Muscle of leg (tissue), 11 donors: ENCODE measurements around the gene BCAP31. TPM values are rescaled to one million over a fixed set of nuclear protein-coding genes. Genes with fewer than 3 reads are reported as not detected.
A peak's percentile ranks its signal among the peaks of the same experiment; 100 is the strongest.

Source experiments
- DNase-seq: peaks from one replicate; pipeline ENCODE4 v3.0.0; 2013
- H3K27ac ChIP-seq: one replicate; pipeline ENCODE4 v1.5.1; 2013; ENCODE audit warnings: mild to moderate bottlenecking, low read length, control low read depth
- H3K27me3 ChIP-seq: one replicate; pipeline ENCODE4 v1.6.1; 2013; ENCODE audit warnings: low read length; ENCODE audit not compliant: control insufficient read depth, insufficient read depth
- H3K36me3 ChIP-seq: one replicate; pipeline ENCODE4 v1.6.1; 2013; ENCODE audit warnings: low read length; ENCODE audit not compliant: control insufficient read depth, insufficient read depth
- H3K4me1 ChIP-seq: one replicate; pipeline ENCODE4 v1.6.1; 2013; ENCODE audit warnings: low read length; ENCODE audit not compliant: control insufficient read depth, insufficient read depth
- H3K4me3 ChIP-seq: one replicate; pipeline ENCODE4 v1.5.1; 2013; ENCODE audit warnings: low read length, control low read depth
- H3K9me3 ChIP-seq: replicated peaks from 2 replicates; pipeline ENCODE4 v1.6.1; 2013; ENCODE audit warnings: low read depth, low read length; ENCODE audit not compliant: control insufficient read depth
- WGBS: methylation state at CpG from one replicate; pipeline ENCODE4 v1.1.5; 2013; ENCODE audit warnings: missing lambda C conversion rate; ENCODE audit not compliant: insufficient coverage; 5-methylcytosine and 5-hydroxymethylcytosine counted together
- polyA plus RNA-seq, 8 donors: library from polyadenylated mRNA; unstranded; fragments of 120-200 nt; gene quantifications; one replicate each; pipeline versions ENCODE4 v1.2.1 to v1.2.3, GENCODE V29; 2013; ENCODE audit warnings: inconsistent platforms in 1 of 8, low replicate concordance in 1 of 8; ENCODE audit not compliant: insufficient read length in 8 of 8, insufficient read depth in 1 of 8
- total RNA-seq: library from RNA; stranded (reverse); fragments of 120-200 nt; gene quantifications from one replicate; pipeline ENCODE4 v1.2.4, GENCODE V29; 2013

BCAP31 gene
- total and polyA plus RNA-seq, 9 donors: 51.8 to 90.1 (median 76.8) TPM

- Histone ChIP-seq H3K27me3 (no peaks in the 10 kb centered on the region), H3K4me3 (no peak overlapping the region), H3K27ac (no peak overlapping the region), H3K4me1 (peaks cover 9% of the 10 kb centered on the region), H3K9me3 (no peaks in the 10 kb centered on the region), H3K36me3 (no peaks in the 10 kb centered on the region)
- no peak for DNase-seq
- 84% methylated on average over 23 of the region's 23 CpGs for WGBS
Measured at GRCh38 chrX:153769158-153769864, 45.1 kb upstream of the BCAP31 start.

GRCh38 chrX:153768311-153769157, 44.3 kb upstream of the BCAP31 start:
- Histone ChIP-seq H3K9me3 (no peaks in the 10 kb centered on the region), H3K36me3 (no peaks in the 10 kb centered on the region), H3K4me3 (no peak overlapping the region), H3K4me1 (peaks cover 14% of the 10 kb centered on the region), H3K27ac (no peak overlapping the region), H3K27me3 (peaks cover 2% of the 10 kb centered on the region)
- no peak for DNase-seq
- WGBS: 77% methylated on average over 18 of the region's 22 CpGs

GRCh38 chrX:153767674-153768055, 43.5 kb upstream of the BCAP31 start:
- Histone ChIP-seq H3K9me3 (no peaks in the 10 kb centered on the region), H3K4me1 (peaks cover 14% of the 10 kb centered on the region), H3K4me3 (no peak overlapping the region), H3K27me3 (peaks cover 2% of the 10 kb centered on the region), H3K27ac (no peak overlapping the region), H3K36me3 (no peaks in the 10 kb centered on the region)
- DNase-seq: no peak
- WGBS: 91% methylated on average over 20 of the region's 20 CpGs

- no peak overlapping the region for H3K27ac ChIP-seq
- WGBS: 79% methylated on average over 56 of the region's 56 CpGs
- DNase-seq: peak; percentile 2
- H3K36me3 ChIP-seq: no peaks in the 10 kb centered on the region
- H3K4me3 ChIP-seq: no peak overlapping the region
- H3K9me3 ChIP-seq: no peaks in the 10 kb centered on the region
- H3K4me1 ChIP-seq: peaks cover 14% of the 10 kb centered on the region
- peaks cover 2% of the 10 kb centered on the region for H3K27me3 ChIP-seq
Measured at GRCh38 chrX:153766871-153767673, 42.9 kb upstream of the BCAP31 start.

- peak; percentile 30 for DNase-seq
- Histone ChIP-seq H3K4me1 (peaks cover 14% of the 10 kb centered on the region), H3K36me3 (no peaks in the 10 kb centered on the region), H3K9me3 (no peaks in the 10 kb centered on the region), H3K4me3 (no peak overlapping the region), H3K27ac (no peak overlapping the region), H3K27me3 (peaks cover 2% of the 10 kb centered on the region)
- WGBS: 62% methylated on average over 16 of the region's 21 CpGs
Measured at GRCh38 chrX:153766098-153766817, 42.1 kb upstream of the BCAP31 start.

GRCh38 chrX:153765138-153766079, 41.2 kb upstream of the BCAP31 start:
- H3K4me1 ChIP-seq: peaks cover 14% of the 10 kb centered on the region
- H3K36me3 ChIP-seq: no peaks in the 10 kb centered on the region
- WGBS: 86% methylated on average over 20 of the region's 27 CpGs
- H3K4me3 ChIP-seq: no peak overlapping the region
- no peaks in the 10 kb centered on the region for H3K9me3 ChIP-seq
- DNase-seq: no peak
- H3K27ac ChIP-seq: no peak overlapping the region
- H3K27me3 ChIP-seq: peaks cover 2% of the 10 kb centered on the region

GRCh38 chrX:153764786-153765137, 40.6 kb upstream of the BCAP31 start:
- no peak overlapping the region for H3K27ac ChIP-seq
- peaks cover 14% of the 10 kb centered on the region for H3K4me1 ChIP-seq
- 89% methylated on average over 5 of the region's 7 CpGs for WGBS
- no peaks in the 10 kb centered on the region for H3K9me3 ChIP-seq
- H3K4me3 ChIP-seq: no peak overlapping the region
- no peak for DNase-seq
- H3K27me3 ChIP-seq: peaks cover 2% of the 10 kb centered on the region
- no peaks in the 10 kb centered on the region for H3K36me3 ChIP-seq

GRCh38 chrX:153763989-153764755, 40.0 kb upstream of the BCAP31 start, which contains the start of gene PLXNB3:
PLXNB3 (plus strand) TSS chrX:153764249; CDS start chrX:153765536, 1,287 bp downstream.
- Histone ChIP-seq H3K27ac (no peak within 1 kb of the TSS), H3K36me3 (no peaks in the 10 kb centered on the region), H3K4me3 (no peak within 1 kb of the TSS), H3K27me3 (peaks cover 2% of the 10 kb centered on the region), H3K9me3 (no peaks in the 10 kb centered on the region), H3K4me1 (peaks cover 14% of the 10 kb centered on the region)
- 28% methylated on average over 18 of the region's 26 CpGs for WGBS
- peak; percentile 60 for DNase-seq
